Heart right ventricle (tissue), 16 donors: Measurements from ENCODE around the gene THOP1. TPM values are rescaled to one million over a fixed set of nuclear protein-coding genes. Genes with fewer than 3 reads are reported as not detected.

Experiments used
- ATAC-seq, 8 donors: fragments of 200-7000 bp; cut with Tn5 transposase; one replicate each; pipeline ENCODE4 v1.9.1; 2020; ENCODE audit warnings: mild to moderate bottlenecking in 8 of 8, moderate library complexity in 8 of 8, moderate number of reproducible peaks in 1 of 8
- DNase-seq, 2 donors: peaks; one replicate each; pipeline ENCODE4 v3.0.0-alpha.2; 2020
- H3K27ac ChIP-seq, 10 donors: fragments of 200-600 bp; sonication (generic) in 2 of 10; one replicate each; pipeline versions ENCODE4 v1.5.0 to v1.8.0; 2020 to 2022; ENCODE audit warnings: mild to moderate bottlenecking in 3 of 10
- H3K27me3 ChIP-seq, 7 donors: fragments of 200-600 bp; one replicate each; pipeline ENCODE4 v1.8.0; 2021 to 2022; ENCODE audit warnings: mild to moderate bottlenecking in 2 of 7
- H3K36me3 ChIP-seq, 9 donors: fragments of 200-600 bp; sonication (generic) in 1 of 9; one replicate each; pipeline versions ENCODE4 v1.5.0 to v1.8.0; 2020 to 2022; ENCODE audit warnings: mild to moderate bottlenecking in 2 of 9
- H3K4me1 ChIP-seq, 9 donors: fragments of 200-600 bp; sonication (generic) in 1 of 9; one replicate each; pipeline versions ENCODE4 v1.5.0 to v1.8.0; 2020 to 2022; ENCODE audit warnings: mild to moderate bottlenecking in 4 of 9
- H3K4me3 ChIP-seq, 10 donors: fragments of 200-600 bp; sonication (generic) in 2 of 10; one replicate each; pipeline versions ENCODE4 v1.5.0 to v1.8.0; 2020 to 2022; ENCODE audit warnings: mild to moderate bottlenecking in 7 of 10, moderate library complexity in 2 of 10
- H3K9me3 ChIP-seq, 11 donors: fragments of 200-600 bp in 10 of 11; sonication (generic) in 2 of 11; one replicate each; pipeline versions ENCODE4 v1.5.0 to v1.8.0; 2013 to 2022; ENCODE audit warnings: mild to moderate bottlenecking in 2 of 11, control low read depth in 1 of 11, moderate library complexity in 1 of 11
- WGBS, 2 donors: extraction: QIAGEN DNeasy Blood & Tissue Kit; methylation state at CpG; one replicate each; pipeline ENCODE4 v1.1.7; 2013; ENCODE audit warnings: inconsistent platforms in 1 of 2; 5-methylcytosine and 5-hydroxymethylcytosine counted together
- intact Hi-C, 10 donors: fragments of 100-400 bp; cut with DNase I; formaldehyde crosslinking; loops; one replicate each; pipeline versions ENCODE4 v1.11.1 to v1.14.2; 2022
- polyA plus RNA-seq, 2 donors: library from polyadenylated mRNA; stranded (reverse); fragments of 200-250 nt; gene quantifications; one replicate each; pipeline ENCODE4 v1.2.3, GENCODE V29; 2013
- total RNA-seq, 10 donors: library from RNA; stranded (reverse); fragmentation: NEBNext Ultra II Directional in 3 of 10; extraction: Animal tissue kit (Norgen Biotek cat#: 25700) in 3 of 10; gene quantifications; one replicate each; pipeline versions ENCODE4 v1.2.1 to v1.2.4, GENCODE V29; 2021 to 2023
- TF ChIP-seq, protein P1 (sequence below), 9 donors: fragments of 200-600 bp; sonication (generic) in 2 of 9; IDR thresholded peaks; one replicate each; pipeline versions ENCODE4 v1.5.0 to v1.8.0; 2021 to 2022; ENCODE audit warnings: antibody characterized with exemption in 9 of 9, mild to moderate bottlenecking in 5 of 9, moderate library complexity in 1 of 9
- donor health status: Arrhythmogenic right ventricular cardiomyopathy.
- donor health status: ischemic (EF 13 %, LVEDD 7.1; RV severe dilation, severe dysfunction).
- donor health status: healthy with polysubstance abuse.
- donor health status: DM: no; HTN: yes; CAD: no.
- donor health status: DM: no; HTN: no; CAD: no.
- donor health status: ischemic (EF 25% LVEDD 6.9; RV normal size, moderate dysfunction).
- donor health status: ischemic (EF 25% LVEDD 5.7; RV mildly dilated, moderate dysfunction).
- donor health status: healthy.
- donor health status: DM: yes; HTN: yes; CAD: no.
- donor health status: Ischemic cardiomyopathy.
- donor health status: ischemic (EF 35%, LVEDD 5.7; RV mildly dilated, moderate dysfunction).
- donor health status: nonischemic (EF 11% LVEDD 7.7; RV severe dilation, severe dysfunction).
- donor health status: DM: yes; HTN: yes; CAD: no.
- donor health status: PGD.
- donor health status: ischemic (EF 29% LVEDD 5.4; RV normal size, mild dysfunction).
- donor health status: nonischemic (EF 23%, LVEDD 6.1; RV moderate dilation, normal function).

The THOP1 gene
- total and polyA plus RNA-seq, 12 donors = 37.5 to 85.3 (median 45.2) TPM

DNA sequence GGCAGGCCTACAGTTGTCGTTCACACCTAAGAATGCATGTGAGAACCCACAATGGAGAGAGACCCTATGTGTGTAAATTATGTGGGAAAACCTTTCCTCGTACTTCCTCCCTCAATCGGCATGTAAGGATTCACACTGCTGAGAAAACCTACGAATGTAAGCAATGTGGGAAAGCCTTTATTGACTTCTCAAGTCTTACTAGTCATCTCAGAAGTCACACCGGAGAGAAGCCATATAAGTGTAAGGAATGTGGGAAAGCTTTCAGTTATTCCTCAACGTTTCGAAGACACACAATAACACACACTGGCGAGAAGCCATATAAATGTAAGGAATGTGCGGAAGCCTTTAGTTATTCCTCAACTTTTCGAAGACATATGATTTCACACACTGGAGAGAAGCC, 67.3 kb downstream of the THOP1 start:
- TF ChIP-seq, protein P1, sequence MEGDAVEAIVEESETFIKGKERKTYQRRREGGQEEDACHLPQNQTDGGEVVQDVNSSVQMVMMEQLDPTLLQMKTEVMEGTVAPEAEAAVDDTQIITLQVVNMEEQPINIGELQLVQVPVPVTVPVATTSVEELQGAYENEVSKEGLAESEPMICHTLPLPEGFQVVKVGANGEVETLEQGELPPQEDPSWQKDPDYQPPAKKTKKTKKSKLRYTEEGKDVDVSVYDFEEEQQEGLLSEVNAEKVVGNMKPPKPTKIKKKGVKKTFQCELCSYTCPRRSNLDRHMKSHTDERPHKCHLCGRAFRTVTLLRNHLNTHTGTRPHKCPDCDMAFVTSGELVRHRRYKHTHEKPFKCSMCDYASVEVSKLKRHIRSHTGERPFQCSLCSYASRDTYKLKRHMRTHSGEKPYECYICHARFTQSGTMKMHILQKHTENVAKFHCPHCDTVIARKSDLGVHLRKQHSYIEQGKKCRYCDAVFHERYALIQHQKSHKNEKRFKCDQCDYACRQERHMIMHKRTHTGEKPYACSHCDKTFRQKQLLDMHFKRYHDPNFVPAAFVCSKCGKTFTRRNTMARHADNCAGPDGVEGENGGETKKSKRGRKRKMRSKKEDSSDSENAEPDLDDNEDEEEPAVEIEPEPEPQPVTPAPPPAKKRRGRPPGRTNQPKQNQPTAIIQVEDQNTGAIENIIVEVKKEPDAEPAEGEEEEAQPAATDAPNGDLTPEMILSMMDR (IDR thresholded peaks at IDR 0.05) = no peak
- peaks cover 0 to 100% (median 69%) of the 10 kb centered on the region in 11 donors for H3K9me3 ChIP-seq
- H3K4me1 ChIP-seq = no peaks in the 10 kb centered on the region
- DNase-seq (no peak), ATAC-seq (no peak)
- intact Hi-C loops = no loop called here
- WGBS, 2 donors = 97 to 98% methylated on average over 10 of the region's 10 CpGs
- no peak overlapping the region for H3K27ac ChIP-seq
- H3K36me3 ChIP-seq = peaks cover 19 to 93% (median 52%) of the 10 kb centered on the region in 9 donors
- H3K27me3 ChIP-seq = no peaks in the 10 kb centered on the region
- no peak overlapping the region for H3K4me3 ChIP-seq

DNA sequence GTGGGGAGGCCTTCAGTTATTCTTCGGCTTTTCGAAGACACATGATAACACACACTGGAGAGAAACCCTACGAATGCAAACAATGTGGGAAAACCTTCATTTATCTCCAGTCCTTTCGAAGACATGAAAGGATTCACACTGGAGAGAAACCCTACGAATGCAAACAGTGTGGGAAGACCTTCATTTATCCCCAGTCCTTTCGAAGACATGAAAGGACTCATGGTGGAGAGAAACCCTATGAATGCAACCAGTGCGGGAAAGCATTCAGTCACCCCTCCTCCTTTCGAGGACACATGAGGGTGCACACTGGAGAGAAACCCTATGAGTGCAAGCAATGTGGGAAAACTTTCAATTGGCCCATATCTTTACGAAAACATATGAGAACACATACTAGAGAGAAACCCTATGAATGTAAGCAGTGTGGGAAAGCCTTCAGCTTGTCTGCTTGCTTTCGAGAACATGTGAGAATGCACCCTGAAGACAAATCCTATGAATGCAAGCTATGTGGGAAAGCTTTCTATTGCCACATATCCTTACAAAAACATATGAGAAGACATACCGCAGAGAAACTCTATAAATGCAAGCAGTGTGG, 67.8 kb downstream of the THOP1 start:
- WGBS, 2 donors = 98 to 99% methylated on average over 11 of the region's 11 CpGs
- no peak overlapping the region for H3K27ac ChIP-seq
- no peak for ATAC-seq
- H3K36me3 ChIP-seq = peaks cover 19 to 93% (median 52%) of the 10 kb centered on the region in 9 donors
- no peak for DNase-seq
- no peaks in the 10 kb centered on the region for H3K27me3 ChIP-seq
- intact Hi-C loops = no loop called here
- no peak overlapping the region for H3K4me3 ChIP-seq
- H3K9me3 ChIP-seq = peaks cover 0 to 100% (median 66%) of the 10 kb centered on the region in 11 donors
- no peaks in the 10 kb centered on the region for H3K4me1 ChIP-seq
- TF ChIP-seq, protein P1 (IDR thresholded peaks at IDR 0.05) = no peak

DNA sequence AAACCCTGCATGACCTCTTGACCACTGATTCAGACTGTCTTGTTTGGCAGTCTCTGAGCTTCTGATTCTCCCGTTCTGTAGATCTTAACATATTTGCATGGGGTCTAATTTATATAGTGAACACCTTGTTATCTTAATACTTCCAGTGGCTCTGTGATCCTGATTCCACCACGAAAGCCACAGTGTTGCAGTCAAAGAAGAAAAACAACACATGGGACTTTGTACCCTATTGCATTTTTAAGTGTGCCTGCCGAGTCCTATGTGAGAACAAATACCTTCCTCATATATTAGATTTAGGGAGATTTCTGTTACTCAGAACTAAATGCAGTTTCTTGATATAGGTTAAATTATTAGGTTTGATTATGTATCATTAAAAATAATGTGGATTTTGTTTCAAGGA, 69.5 kb downstream of the THOP1 start:
- intact Hi-C loops = no loop called here
- H3K36me3 ChIP-seq = peaks cover 19 to 87% (median 52%) of the 10 kb centered on the region in 9 donors
- H3K9me3 ChIP-seq = peaks cover 0 to 100% (median 72%) of the 10 kb centered on the region in 11 donors
- no peaks in the 10 kb centered on the region for H3K27me3 ChIP-seq
- H3K4me1 ChIP-seq = no peaks in the 10 kb centered on the region
- DNase-seq = no peak
- TF ChIP-seq, protein P1 (IDR thresholded peaks at IDR 0.05) = no peak
- WGBS, 2 donors = 98 to 99% methylated on average over 3 of the region's 3 CpGs
- no peak overlapping the region for H3K27ac ChIP-seq
- H3K4me3 ChIP-seq = no peak overlapping the region
- ATAC-seq = no peak

DNA sequence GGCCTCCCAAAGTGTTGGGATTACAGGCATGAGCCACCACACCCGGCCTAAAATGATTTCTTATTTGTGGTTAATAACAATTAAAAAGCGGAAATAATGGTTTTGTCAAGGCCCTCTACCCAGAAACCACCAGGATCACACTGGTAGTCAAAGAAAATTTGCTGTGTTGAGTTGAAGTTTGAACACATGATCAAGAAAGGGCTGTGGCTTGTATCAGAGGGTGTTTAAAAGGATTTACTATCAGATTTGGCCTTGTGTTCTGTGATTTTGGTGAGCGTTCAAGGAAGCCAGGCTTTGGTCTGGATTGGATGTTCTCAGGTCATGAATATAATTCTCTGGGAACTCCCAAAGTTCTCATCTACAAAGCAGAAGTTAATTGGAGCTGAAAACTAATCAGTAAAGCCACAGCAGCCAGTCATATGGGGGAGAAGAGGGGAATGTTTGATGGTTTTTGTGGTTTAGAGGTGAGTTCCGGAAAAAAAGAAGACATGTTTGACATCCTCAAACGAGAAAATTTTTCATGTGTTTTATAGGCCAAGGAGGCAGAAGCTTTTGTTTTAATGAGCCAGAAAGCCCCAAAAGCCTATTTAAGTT, 71.3 kb downstream of the THOP1 start:
- TF ChIP-seq, protein P1 (IDR thresholded peaks at IDR 0.05) = no peak
- WGBS, 2 donors = 94% methylated on average over 5 of the region's 5 CpGs
- Histone ChIP-seq H3K27me3 (no peaks in the 10 kb centered on the region), H3K4me3 (no peak overlapping the region), H3K4me1 (no peaks in the 10 kb centered on the region), H3K27ac (no peak overlapping the region), H3K36me3 (peaks cover 13 to 70% (median 38%) of the 10 kb centered on the region in 9 donors), H3K9me3 (peaks cover 0 to 100% (median 69%) of the 10 kb centered on the region in 11 donors)
- ATAC-seq = no peak
- intact Hi-C loops = no loop called here
- DNase-seq = no peak
